Panc1 (cell line): ENCODE results near the gene KLK7. TPM values are rescaled to one million over a fixed set of nuclear protein-coding genes. Genes with fewer than 3 reads are reported as not detected.

Experiments used
- ATAC-seq: fragments of 200-7000 bp; cut with Tn5 transposase; 2 replicates; pipeline ENCODE4 v1.9.1; 2020; ENCODE audit warnings: mild to moderate bottlenecking, moderate library complexity
- BruUV-seq: library from RNA; stranded (reverse); fragments of 400-500 nt; replicated peaks from 2 replicates; lab custom pipeline; 2021; lab: Mats Ljungman, UMichigan
- CTCF ChIA-PET: fragments of 300-600 bp; sonication (Branson Sonifier 250); formaldehyde crosslinking; loops from one replicate; lab custom pipeline; 2022; ENCODE audit warnings: antibody characterized with exemption; lab: Charles Lee
- POLR2A ChIA-PET: fragments of 300-600 bp; sonication (Branson Sonifier 250); formaldehyde crosslinking; loops from one replicate; lab custom pipeline; 2022; ENCODE audit warnings: antibody characterized with exemption; lab: Charles Lee
- DNase-seq: peaks from one replicate; pipeline ENCODE4 v3.0.0-alpha.2; 2010; ENCODE audit warnings: low read depth, low spot score
- H3K27ac ChIP-seq: 2 replicates; pipeline ENCODE4 v1.5.1; 2011; ENCODE audit warnings: mild to moderate bottlenecking, low read length, inconsistent platforms
- H3K27me3 ChIP-seq: fragments of 200-500 bp; sonication (Bioruptor generic); 2 replicates; pipeline ENCODE4 v1.6.0; 2014; ENCODE audit warnings: low read length, inconsistent platforms; ENCODE audit not compliant: control insufficient read depth, insufficient read depth
- H3K36me3 ChIP-seq: fragments of 200-500 bp; sonication (Bioruptor generic); 2 replicates; pipeline ENCODE4 v1.5.1; 2014; ENCODE audit warnings: inconsistent platforms, mild to moderate bottlenecking, low read length, moderate library complexity; ENCODE audit not compliant: control insufficient read depth, insufficient read depth
- H3K4me1 ChIP-seq: 2 replicates; pipeline ENCODE4 v1.5.1; 2011; ENCODE audit warnings: inconsistent platforms, mild to moderate bottlenecking, low read length, moderate library complexity; ENCODE audit not compliant: control insufficient read depth, insufficient read depth
- H3K4me3 ChIP-seq, 2 experiments: 2 replicates each; pipeline ENCODE4 v1.5.1; 2011 to 2012; ENCODE audit warnings: low read depth in 2 of 2, low read length in 2 of 2, mild to moderate bottlenecking in 2 of 2, inconsistent platforms in 1 of 2, moderate library complexity in 1 of 2
- H3K9me3 ChIP-seq: fragments of 200-500 bp; sonication (Bioruptor generic); 2 replicates; pipeline ENCODE4 v1.5.1; 2014; ENCODE audit warnings: low read depth, mild to moderate bottlenecking, inconsistent platforms, low read length, moderate library complexity; ENCODE audit not compliant: control insufficient read depth, insufficient read depth
- POLR2AphosphoS5 ChIP-seq: IDR thresholded peaks from 2 replicates; pipeline ENCODE4 v1.6.1; 2012; ENCODE audit warnings: mild to moderate bottlenecking, low read depth, low read length, moderate library complexity
- SIN3A ChIP-seq: IDR thresholded peaks from 2 replicates; pipeline ENCODE4 v1.6.1; 2012; ENCODE audit warnings: low read depth, mild to moderate bottlenecking, low read length, moderate library complexity, borderline replicate concordance; ENCODE audit not compliant: insufficient read depth
- TCF7L2 ChIP-seq: IDR thresholded peaks from 2 replicates; pipeline ENCODE4 v1.6.1; 2011; ENCODE audit warnings: mild to moderate bottlenecking, low read depth, low read length, inconsistent platforms
- in situ Hi-C: cut with HindIII; loops from 2 replicates; pipeline ENCODE4 v1.10.0; 2016; ENCODE audit warnings: low sequenced_read_pairs, low pct_unique_long_range_greater_than_20kb
- intact Hi-C: fragments of 100-400 bp; cut with micrococcal nuclease; formaldehyde crosslinking; loops from one replicate; pipeline ENCODE4 v1.10.0; 2022; ENCODE audit not compliant: unreplicated experiment
- total RNA-seq: library from RNA; stranded (reverse); gene quantifications from one replicate; pipeline ENCODE4 v1.2.1, GENCODE V29; 2021; ENCODE audit not compliant: unreplicated experiment
- TF ChIP-seq, protein P1 (sequence below), 2 experiments: IDR thresholded peaks; 2 replicates each; pipeline ENCODE4 v1.6.1; 2011 to 2012; ENCODE audit warnings: low read depth in 2 of 2, control low read depth in 1 of 2, low read length in 1 of 2, mild to moderate bottlenecking in 1 of 2, moderate library complexity in 1 of 2; ENCODE audit not compliant: insufficient read depth in 1 of 2
- TF ChIP-seq, protein P2 (sequence below): fragments of 450-650 bp; IDR thresholded peaks from 2 replicates; pipeline ENCODE4 v1.5.1; 2017; ENCODE audit warnings: mild to moderate bottlenecking

Gene KLK7
- total RNA-seq, 1 experiment from 2014 or later, result not detected

DNA sequence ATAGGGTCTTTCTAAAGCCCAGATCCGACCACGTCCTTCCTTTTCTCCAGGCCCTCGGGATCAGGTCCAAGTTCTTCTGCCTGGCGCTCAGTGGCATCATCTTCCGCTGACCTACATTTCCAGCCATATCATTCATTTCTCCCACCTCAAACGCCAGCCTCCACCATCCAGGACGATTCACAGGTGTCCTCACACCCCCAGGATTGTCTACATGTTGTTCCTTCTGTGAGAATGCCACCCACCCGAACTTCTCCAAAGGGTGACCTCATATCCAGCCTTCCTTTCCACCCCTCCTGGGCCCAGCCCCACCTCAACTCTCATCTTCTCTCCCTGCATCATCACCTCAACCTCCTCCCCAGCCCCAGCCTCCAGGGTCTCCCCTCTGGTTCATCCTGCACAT lies 26.1 kb downstream of the KLK7 start:
- ChIA-PET POLR2A (no interaction called here), CTCF (no interaction called here)
- no peaks in the 10 kb centered on the region for H3K36me3 ChIP-seq
- H3K27ac ChIP-seq, result no peak overlapping the region
- TF ChIP-seq, protein P1, sequence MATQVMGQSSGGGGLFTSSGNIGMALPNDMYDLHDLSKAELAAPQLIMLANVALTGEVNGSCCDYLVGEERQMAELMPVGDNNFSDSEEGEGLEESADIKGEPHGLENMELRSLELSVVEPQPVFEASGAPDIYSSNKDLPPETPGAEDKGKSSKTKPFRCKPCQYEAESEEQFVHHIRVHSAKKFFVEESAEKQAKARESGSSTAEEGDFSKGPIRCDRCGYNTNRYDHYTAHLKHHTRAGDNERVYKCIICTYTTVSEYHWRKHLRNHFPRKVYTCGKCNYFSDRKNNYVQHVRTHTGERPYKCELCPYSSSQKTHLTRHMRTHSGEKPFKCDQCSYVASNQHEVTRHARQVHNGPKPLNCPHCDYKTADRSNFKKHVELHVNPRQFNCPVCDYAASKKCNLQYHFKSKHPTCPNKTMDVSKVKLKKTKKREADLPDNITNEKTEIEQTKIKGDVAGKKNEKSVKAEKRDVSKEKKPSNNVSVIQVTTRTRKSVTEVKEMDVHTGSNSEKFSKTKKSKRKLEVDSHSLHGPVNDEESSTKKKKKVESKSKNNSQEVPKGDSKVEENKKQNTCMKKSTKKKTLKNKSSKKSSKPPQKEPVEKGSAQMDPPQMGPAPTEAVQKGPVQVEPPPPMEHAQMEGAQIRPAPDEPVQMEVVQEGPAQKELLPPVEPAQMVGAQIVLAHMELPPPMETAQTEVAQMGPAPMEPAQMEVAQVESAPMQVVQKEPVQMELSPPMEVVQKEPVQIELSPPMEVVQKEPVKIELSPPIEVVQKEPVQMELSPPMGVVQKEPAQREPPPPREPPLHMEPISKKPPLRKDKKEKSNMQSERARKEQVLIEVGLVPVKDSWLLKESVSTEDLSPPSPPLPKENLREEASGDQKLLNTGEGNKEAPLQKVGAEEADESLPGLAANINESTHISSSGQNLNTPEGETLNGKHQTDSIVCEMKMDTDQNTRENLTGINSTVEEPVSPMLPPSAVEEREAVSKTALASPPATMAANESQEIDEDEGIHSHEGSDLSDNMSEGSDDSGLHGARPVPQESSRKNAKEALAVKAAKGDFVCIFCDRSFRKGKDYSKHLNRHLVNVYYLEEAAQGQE (IDR thresholded peaks at IDR 0.05; ENCODE audit: insufficient read depth in 1 of 2, low read depth in 2 of 2, low read length in 1 of 2), result no peak
- TF ChIP-seq, protein P2, sequence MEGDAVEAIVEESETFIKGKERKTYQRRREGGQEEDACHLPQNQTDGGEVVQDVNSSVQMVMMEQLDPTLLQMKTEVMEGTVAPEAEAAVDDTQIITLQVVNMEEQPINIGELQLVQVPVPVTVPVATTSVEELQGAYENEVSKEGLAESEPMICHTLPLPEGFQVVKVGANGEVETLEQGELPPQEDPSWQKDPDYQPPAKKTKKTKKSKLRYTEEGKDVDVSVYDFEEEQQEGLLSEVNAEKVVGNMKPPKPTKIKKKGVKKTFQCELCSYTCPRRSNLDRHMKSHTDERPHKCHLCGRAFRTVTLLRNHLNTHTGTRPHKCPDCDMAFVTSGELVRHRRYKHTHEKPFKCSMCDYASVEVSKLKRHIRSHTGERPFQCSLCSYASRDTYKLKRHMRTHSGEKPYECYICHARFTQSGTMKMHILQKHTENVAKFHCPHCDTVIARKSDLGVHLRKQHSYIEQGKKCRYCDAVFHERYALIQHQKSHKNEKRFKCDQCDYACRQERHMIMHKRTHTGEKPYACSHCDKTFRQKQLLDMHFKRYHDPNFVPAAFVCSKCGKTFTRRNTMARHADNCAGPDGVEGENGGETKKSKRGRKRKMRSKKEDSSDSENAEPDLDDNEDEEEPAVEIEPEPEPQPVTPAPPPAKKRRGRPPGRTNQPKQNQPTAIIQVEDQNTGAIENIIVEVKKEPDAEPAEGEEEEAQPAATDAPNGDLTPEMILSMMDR, result no peak
- TF ChIP-seq POLR2AphosphoS5 (no peak), TCF7L2 (no peak), SIN3A (no peak)
- BruUV-seq, result no TSS peak
- in situ Hi-C loops, result no loop called here
- ATAC-seq (no peak), DNase-seq (no peak)
- H3K4me1 ChIP-seq, result no peaks in the 10 kb centered on the region
- no peaks in the 10 kb centered on the region for H3K9me3 ChIP-seq
- no peaks in the 10 kb centered on the region; the same call in 1 of the 2 replicates for H3K27me3 ChIP-seq
- intact Hi-C loops, result no loop called here
- no peak overlapping the region for H3K4me3 ChIP-seq

DNA sequence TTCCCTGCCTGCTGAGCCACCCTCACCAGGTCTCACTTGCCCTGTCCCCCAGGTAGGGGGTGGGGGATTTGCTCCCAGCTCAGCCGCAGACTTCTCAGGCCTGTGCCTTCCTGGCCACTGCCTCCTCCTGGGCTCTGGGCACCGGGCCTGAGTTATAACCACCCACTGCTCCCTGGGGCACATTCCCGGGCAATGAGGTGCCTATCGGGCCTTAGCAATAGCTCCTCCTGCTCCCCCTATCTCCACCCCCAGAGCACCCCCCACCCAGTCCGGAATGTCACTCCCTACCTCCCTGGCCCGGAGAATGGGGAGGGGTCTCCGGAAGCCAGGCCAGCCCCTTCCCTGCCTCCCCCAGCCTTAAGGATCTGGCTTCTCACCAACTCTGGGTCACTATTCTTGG lies 30.8 kb downstream of the KLK7 start, which contains the start of gene KLK5:
TSS of gene KLK5 (minus strand) at position 129 of the 400 bp plus-strand sequence. CDS start 381 bp downstream, outside the sequence.
- ATAC-seq, result no peak
- H3K4me3 ChIP-seq, result no peak within 1 kb of the TSS

More for the DNA sequence above, 30.8 kb downstream of the KLK7 start, which contains the start of gene KLK5:
- intact Hi-C loops (no loop called here), in situ Hi-C loops (no loop called here)
- TF ChIP-seq TCF7L2 (no peak), POLR2AphosphoS5 (no peak), SIN3A (no peak)
- TF ChIP-seq, protein P2, result no peak
- TF ChIP-seq, protein P1 (IDR thresholded peaks at IDR 0.05; ENCODE audit: insufficient read depth in 1 of 2, low read depth in 2 of 2, low read length in 1 of 2), result no peak
- no TSS peak for BruUV-seq
- Histone ChIP-seq H3K27me3 (no peaks in the 10 kb centered on the region; the same call in 1 of the 2 replicates), H3K9me3 (no peaks in the 10 kb centered on the region), H3K36me3 (no peaks in the 10 kb centered on the region), H3K27ac (no peak within 1 kb of the TSS), H3K4me1 (no peaks in the 10 kb centered on the region)
- no peak for DNase-seq
- ChIA-PET POLR2A (no interaction called here), CTCF (no interaction called here)
